AG08396 (cell line): ENCODE results near the gene CDRT4.

Experiments
- DNase-seq: peaks from one replicate; pipeline ENCODE4 v3.0.0; 2012; ENCODE audit warnings: low spot score, mixed read lengths

Gene CDRT4

GRCh38 chr17:15393414-15393813 lies 74.0 kb downstream of the CDRT4 start:
- no peak for DNase-seq

GRCh38 chr17:15392326-15392741 lies 75.1 kb downstream of the CDRT4 start:
- DNase-seq = peak; percentile 73

- no peak for DNase-seq
These were observed 78.9 kb downstream of the CDRT4 start for GRCh38 chr17:15388356-15389041.

DNA sequence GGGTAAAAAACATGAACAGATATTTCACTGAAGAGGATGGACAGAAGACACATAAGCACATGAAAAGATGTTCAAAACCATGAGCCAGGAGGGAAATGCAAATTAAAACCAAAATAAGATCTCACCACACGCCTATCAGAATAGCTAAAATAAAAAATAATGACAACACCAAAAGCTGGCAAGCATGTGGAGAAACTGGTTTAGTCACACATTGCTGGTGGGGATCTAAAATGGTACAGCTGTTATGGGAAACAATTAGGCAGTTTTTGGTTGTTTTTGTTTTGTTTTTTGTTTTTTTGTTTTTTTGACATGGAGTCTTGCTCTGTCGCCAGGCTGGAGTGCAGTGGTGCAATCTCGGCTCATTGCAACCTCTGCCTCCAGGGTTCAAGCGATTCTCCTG lies 81.3 kb downstream of the CDRT4 start:
- no peak for DNase-seq
